ENCODE measurements around the gene HOXD1. TPM values are rescaled to one million over a fixed set of nuclear protein-coding genes. Genes with fewer than 3 reads are reported as not detected.
A peak's percentile ranks its signal among the peaks of the same experiment; 100 is the strongest.

HOXD1 gene
- 1 to 10 TPM; 1.0 to 7.2 (median 3.6) TPM for total RNA-seq

DNA sequence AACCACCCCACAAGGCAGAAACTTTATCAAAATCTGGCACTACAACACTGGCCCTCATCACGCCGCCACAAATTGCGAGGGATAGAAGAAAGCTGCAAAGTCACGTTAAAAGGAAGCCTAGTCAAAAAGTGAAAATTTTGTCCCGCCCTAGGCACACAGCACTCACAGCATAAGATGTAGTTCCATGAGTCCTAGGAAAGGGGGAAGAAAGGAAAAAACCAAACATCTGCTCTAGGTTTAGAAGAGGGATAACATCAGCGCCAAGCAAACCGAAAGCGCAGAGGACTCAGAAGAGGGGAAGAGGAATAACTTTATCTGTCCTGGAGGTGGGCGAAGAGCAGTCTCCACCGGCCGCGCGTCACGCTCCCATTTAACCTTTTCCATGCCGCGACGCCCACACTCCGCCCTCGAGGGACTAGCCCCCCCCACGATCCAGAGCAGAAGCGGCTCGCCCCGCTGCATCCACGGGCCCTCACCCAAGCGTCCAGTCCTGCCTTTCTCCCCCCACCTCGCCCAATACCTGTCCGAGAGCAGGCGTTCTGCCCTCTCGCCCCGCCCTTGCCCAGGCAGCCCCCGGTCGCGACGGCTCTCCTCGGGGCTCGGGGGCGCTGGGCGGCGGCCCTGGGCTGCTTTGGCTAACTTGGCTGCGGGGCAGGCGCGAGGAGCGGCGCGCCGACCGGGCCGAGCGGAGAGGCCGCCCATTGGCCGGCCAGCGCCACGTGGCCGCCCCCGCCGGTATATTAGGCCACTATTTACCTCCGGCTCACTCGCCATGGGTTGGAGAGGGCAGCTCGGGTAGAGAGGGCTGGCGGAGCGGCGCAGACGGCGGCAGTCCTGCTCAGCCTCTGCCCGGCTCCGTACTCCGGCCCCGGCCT, at the start of gene HOXD1:
Gene HOXD1, plus strand, starts transcription at position 770 of the 875 bp plus-strand sequence. CDS start 134 bp downstream, outside the sequence.
- H3K4me3 ChIP-seq: peak within 1 kb of the TSS; percentile 25 to 68 (median 56)

GRCh38 chr2:176138923-176139660, 49.4 kb upstream of the HOXD1 start:
- DNase-seq (no peak), ATAC-seq (ENCODE audit: low FRiP score in 2 of 2) (no peak)
- TF ChIP-seq POLR2A (IDR thresholded peaks at IDR 0.05) (no peak), POLR2AphosphoS5 (IDR thresholded peaks at IDR 0.05) (no peak), EP300 (IDR thresholded peaks at IDR 0.05) (no peak)
- TF ChIP-seq, protein P1, sequence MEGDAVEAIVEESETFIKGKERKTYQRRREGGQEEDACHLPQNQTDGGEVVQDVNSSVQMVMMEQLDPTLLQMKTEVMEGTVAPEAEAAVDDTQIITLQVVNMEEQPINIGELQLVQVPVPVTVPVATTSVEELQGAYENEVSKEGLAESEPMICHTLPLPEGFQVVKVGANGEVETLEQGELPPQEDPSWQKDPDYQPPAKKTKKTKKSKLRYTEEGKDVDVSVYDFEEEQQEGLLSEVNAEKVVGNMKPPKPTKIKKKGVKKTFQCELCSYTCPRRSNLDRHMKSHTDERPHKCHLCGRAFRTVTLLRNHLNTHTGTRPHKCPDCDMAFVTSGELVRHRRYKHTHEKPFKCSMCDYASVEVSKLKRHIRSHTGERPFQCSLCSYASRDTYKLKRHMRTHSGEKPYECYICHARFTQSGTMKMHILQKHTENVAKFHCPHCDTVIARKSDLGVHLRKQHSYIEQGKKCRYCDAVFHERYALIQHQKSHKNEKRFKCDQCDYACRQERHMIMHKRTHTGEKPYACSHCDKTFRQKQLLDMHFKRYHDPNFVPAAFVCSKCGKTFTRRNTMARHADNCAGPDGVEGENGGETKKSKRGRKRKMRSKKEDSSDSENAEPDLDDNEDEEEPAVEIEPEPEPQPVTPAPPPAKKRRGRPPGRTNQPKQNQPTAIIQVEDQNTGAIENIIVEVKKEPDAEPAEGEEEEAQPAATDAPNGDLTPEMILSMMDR (IDR thresholded peaks at IDR 0.05): no peak
- Histone ChIP-seq H3K27me3 (peaks cover 0 to 63% (median 37%) of the 10 kb centered on the region in 4 donors), H3K27ac (no peak overlapping the region), H3K4me3 (no peak overlapping the region), H3K4me1 (peaks cover 21 to 38% (median 24%) of the 10 kb centered on the region in 4 donors), H3K9me3 (no peaks in the 10 kb centered on the region), H3K36me3 (no peaks in the 10 kb centered on the region)
- 15 to 20% methylated on average over 28 of the region's 28 CpGs for WGBS, 2 donors

More for the DNA sequence above, at the start of gene HOXD1:
- Histone ChIP-seq H3K27me3 (peaks cover 0 to 29% (median 15%) of the 10 kb centered on the region in 4 donors), H3K36me3 (no peaks in the 10 kb centered on the region), H3K9me3 (no peaks in the 10 kb centered on the region), H3K27ac (peak within 1 kb of the TSS; percentile 43 to 84 (median 74)), H3K4me1 (peaks cover 24 to 32% (median 26%) of the 10 kb centered on the region in 4 donors)
- peak in 3 of 4 donors; percentile 36 to 81 (median 64) for TF ChIP-seq POLR2A (IDR thresholded peaks at IDR 0.05)
- no peak for TF ChIP-seq EP300 (IDR thresholded peaks at IDR 0.05)
- peak in 1 of 2 donors; percentile 77 for TF ChIP-seq POLR2AphosphoS5 (IDR thresholded peaks at IDR 0.05)
- WGBS, 2 donors: 0 to 2% methylated on average over 18 to 39 of the region's 68 CpGs
- ATAC-seq (ENCODE audit: low FRiP score in 2 of 2) (peak; percentile 80 to 89), DNase-seq (peak; percentile 67 to 93)

DNA sequence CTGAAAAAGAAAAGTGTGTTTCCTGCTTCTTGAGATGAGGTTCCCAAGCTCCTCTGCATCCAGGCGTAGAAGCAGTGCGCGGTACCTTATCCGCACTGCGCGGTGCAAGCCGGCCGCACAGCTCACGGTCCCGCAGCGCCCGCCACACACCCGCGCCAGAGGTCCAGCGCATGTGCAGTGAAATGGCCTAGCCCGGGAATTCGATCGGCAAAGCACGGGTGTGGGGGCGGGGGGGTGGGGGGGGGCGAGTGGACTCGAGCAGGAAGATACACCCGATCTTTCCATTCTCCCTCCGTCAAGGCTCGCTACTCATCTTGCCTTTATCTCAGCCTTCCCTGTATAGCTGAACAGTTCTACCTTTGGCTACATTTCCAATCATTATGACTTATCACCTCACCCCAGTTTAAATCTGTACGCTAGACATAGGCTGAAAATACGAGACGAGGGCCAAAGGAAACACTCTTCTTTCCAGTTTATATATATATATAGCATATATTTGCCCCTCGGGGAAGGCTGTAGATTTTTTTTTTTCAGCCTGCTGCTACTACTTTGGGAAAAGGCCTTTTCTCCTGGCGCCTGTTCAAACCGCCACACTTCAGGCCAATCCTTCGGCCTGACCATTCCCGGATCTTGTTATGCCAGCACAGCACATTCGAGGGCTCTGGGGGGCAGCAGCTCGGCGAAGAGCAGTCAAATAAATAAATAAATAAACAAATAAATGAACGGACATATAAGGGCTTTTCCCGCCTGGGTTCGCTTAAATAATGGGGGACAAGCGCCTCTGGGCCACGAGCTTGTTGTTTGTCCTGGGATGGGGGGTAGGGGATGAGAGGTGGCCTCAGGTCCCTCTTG, 48.6 kb upstream of the HOXD1 start:
- TF ChIP-seq POLR2AphosphoS5 (IDR thresholded peaks at IDR 0.05): no peak
- TF ChIP-seq, protein P1 (IDR thresholded peaks at IDR 0.05): no peak
- Histone ChIP-seq H3K4me1 (peaks cover 21 to 38% (median 24%) of the 10 kb centered on the region in 4 donors), H3K27me3 (peaks cover 0 to 63% (median 33%) of the 10 kb centered on the region in 4 donors), H3K4me3 (peak overlapping the region in 2 of 4 donors; percentile 44 to 51), H3K36me3 (no peaks in the 10 kb centered on the region), H3K27ac (no peak overlapping the region), H3K9me3 (no peaks in the 10 kb centered on the region)
- DNase-seq: peak in 1 of 2 donors; percentile 71
- WGBS, 2 donors: 15% methylated on average over 27 to 39 of the region's 41 CpGs
- no peak for ATAC-seq (ENCODE audit: low FRiP score in 2 of 2)

DNA sequence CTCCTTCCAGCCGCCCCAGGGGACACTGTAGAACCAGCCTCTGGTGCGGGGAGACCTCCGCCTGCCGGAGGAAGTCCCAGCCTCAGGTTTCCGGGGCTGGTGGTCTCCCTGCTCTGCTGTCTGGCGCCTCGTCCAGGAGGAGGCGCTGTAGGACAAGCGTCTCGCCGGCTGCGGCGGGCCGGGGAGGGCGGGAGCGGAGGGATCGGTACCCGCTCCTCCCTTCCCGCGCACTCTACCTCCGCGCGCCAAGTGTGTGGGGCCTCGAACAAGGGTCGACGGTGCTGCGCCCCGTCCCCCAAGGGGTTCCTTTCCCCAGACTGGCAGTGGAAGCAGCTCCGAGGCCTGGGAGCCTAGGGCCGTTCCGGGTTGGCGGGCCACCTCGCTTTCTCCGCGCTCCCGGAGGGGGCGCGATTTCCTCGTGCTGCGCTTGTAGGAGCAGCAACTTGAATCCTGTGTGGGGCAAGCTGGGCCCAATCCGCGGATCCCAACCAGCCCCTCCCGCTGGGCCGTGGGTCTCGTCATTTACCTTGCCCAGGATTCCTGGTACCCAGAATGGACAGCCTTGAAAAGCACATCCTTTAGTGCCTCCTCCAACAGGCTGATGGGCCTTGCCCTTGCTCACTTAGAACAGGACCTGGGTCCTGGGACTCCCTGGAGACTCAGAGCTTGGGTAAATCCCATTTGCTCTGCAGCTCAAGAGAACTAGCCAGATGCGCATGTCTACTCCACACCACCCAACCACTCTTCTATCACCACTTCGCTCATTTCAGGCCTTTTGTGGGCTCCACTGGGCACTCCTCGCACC, 47.8 kb upstream of the HOXD1 start:
- Histone ChIP-seq H3K27me3 (peaks cover 0 to 64% (median 32%) of the 10 kb centered on the region in 4 donors), H3K4me1 (peaks cover 20 to 37% (median 23%) of the 10 kb centered on the region in 4 donors), H3K36me3 (no peaks in the 10 kb centered on the region), H3K27ac (no peak overlapping the region), H3K4me3 (peak overlapping the region in 3 of 4 donors; percentile 29 to 51 (median 44)), H3K9me3 (no peaks in the 10 kb centered on the region)
- WGBS, 2 donors: 13 to 16% methylated on average over 20 to 25 of the region's 48 CpGs
- peak; percentile 55 to 92 for DNase-seq
- peak; percentile 89 to 94 for ATAC-seq (ENCODE audit: low FRiP score in 2 of 2)
- TF ChIP-seq, protein P1 (IDR thresholded peaks at IDR 0.05): peak; percentile 75 to 96 (median 90)
- no peak for TF ChIP-seq POLR2A (IDR thresholded peaks at IDR 0.05)

Measured in upper lobe of left lung (tissue), 6 donors.